HG03108 (cell line): ENCODE results near the gene NDUFS6.
A peak's percentile ranks its signal among the peaks of the same experiment; 100 is the strongest.

Experiments used
- ATAC-seq: cut with Tn5 transposase; IDR thresholded peaks from one replicate; pipeline ENCODE4 v1.9.1; 2021; ENCODE audit warnings: moderate library complexity; ENCODE audit not compliant: unreplicated experiment

NDUFS6 gene

DNA sequence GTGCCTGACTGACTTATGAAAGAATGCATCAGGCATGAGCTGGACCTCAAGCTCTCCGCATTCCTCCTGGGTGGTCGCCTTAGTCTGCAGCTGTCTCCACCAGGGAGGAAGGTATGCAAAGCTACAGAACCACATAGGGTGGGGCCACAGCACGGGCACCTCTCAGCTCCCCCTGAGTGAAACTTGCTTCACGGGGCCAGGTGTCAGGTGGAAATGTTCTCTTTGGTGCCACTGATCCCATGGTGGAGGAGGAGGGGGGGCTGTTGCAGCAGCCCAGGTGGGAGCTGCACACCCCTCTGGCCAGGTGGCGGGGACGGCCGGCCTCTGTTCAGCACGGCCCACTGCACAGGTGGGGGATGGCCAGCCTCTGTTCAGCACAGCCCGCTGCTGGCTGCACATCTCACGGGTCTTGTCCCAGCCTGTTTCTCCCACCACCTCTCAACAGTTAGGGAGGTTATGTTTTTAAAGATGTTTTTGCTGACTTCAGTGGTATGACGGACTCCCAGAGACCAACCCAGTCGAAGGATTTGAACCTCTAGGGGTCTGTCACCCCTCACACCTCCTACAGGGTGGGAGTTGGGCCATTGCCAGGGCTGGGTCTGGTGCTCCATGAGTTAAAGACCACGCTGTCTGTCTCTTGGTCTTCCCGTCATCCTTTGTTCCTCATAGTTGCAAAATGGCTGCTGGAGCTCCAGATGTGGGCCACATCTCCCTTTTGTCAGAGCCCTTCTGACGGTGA, 35.9 kb upstream of the NDUFS6 start:
- ATAC-seq = no peak

- no peak for ATAC-seq
These were observed 35.3 kb upstream of the NDUFS6 start for GRCh38 chr5:1765880-1766235.

DNA sequence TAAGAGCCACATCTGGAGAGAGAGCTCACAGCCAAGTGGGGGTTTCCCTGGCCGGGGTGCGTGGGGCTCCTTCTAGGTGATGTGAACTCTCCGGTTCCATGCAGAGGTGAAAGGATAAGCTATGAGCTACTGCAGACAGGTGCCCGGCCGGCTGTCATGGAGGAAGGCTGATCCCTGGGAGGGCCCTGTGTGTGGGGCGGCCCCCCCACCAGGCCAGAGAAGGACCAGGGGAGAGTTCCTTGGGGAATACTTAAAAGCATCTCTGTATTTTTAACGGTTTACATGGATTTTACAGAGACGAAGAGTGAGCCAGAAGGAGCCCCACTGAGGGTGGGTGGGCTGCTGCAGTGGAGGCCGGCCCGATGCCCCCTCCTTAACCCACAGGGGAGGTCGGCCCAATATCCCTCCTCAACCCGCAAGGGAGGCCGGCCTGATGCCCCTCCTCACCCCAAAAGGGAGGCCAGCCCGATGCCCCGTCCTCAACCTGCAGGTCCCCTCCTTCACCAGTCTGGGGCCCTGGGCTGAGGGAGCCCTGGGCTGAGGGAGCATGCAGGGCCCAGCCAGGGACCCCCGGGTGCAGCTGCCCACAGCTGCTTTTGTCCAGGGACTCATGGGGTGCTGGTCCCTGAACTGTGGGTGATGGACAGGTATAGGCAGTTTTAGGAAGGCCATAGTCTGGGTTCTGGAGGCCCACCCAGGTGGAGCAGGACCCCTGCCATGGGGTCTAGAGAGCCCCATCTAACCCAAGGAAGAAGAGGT, 33.5 kb upstream of the NDUFS6 start:
- ATAC-seq = no peak

GRCh38 chr5:1768283-1769000, 32.8 kb upstream of the NDUFS6 start:
- no peak for ATAC-seq

DNA sequence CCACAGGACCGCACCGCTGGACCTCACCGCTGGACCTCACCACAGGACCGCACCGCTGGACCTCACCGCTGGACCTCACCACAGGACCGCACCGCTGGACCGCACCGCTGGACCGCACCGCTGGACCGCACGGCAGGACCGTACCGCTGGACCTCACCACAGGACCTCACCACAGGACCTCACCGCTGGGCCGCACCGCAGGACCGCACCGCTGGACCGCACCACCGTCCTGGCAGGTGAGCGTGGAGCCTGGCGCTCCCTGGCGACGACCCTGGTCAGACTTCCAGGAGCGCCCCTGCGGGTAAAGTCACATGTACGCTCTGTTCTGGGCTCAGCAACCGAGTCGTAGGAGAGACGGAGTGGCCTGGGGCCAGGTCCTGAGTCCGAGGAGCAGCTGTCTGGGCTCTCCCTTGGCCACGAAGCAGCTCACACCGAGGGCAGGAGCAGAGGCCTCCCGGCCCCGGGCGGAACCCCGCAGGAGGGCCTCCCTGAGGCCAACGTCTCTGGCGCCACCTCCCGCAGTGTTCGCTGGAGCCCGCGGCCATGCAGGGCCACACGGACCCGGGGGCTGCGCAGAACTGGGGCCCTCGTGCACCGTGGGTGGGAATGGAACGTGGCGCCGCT, 32.1 kb upstream of the NDUFS6 start:
- ATAC-seq = no peak

DNA sequence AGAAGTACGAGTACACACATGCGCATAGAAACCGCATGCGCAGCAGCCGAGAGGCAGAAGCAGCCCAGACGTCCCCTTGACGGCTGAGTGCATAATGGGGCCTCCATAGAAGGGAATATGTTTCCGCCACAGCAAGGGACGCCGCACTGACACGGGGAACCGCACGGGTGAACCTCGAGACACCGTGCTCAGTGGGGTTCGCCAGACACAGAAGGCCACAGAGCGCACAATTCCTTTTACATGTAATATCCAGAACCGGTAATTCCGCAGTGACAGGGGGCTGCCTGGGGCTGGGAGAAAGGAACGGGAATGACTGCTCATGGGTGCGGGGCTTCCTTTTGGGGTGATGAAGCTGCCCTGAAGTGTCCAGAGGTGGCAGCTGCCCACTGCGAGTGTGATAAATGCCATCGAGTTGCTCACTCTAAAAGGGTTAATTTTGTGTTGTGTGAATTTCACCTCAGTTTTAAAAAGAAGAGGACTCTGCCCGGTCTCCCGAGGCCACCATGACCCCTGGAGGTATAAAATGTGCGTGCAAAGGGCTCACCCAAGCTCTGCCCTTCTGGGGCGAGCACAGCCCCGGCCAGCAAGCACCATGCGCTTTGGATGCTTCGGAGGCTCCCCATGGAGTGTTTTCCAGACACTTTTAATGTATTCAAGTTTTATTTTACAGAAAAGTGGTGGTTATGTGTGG, 31.3 kb upstream of the NDUFS6 start:
- no peak for ATAC-seq

- no peak for ATAC-seq
These were observed 30.8 kb upstream of the NDUFS6 start for GRCh38 chr5:1770443-1770802.

- no peak for ATAC-seq
These were observed 29.8 kb upstream of the NDUFS6 start for GRCh38 chr5:1771149-1772065.

DNA sequence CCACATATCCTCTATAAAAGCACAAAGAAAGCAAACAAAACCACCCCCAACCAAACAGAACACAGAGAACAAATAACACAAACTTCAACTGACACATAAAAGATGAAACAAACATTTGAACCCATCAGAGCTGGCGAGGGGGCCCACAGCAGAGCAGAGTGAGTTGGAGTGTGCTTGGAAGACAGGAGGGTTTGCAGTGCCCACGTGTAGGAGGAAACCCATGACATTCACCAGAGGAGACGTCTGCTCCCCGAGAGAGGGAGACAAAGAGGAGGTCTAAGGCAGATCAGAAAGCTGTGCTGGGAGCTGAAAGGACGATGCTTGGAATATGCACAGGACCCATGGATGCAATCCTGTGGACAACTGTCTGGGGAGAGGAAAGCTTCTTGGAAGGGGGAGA, 28.6 kb upstream of the NDUFS6 start:
- peak; percentile 74 for ATAC-seq

GRCh38 chr5:1776831-1777230, 24.4 kb upstream of the NDUFS6 start:
- no peak for ATAC-seq

DNA sequence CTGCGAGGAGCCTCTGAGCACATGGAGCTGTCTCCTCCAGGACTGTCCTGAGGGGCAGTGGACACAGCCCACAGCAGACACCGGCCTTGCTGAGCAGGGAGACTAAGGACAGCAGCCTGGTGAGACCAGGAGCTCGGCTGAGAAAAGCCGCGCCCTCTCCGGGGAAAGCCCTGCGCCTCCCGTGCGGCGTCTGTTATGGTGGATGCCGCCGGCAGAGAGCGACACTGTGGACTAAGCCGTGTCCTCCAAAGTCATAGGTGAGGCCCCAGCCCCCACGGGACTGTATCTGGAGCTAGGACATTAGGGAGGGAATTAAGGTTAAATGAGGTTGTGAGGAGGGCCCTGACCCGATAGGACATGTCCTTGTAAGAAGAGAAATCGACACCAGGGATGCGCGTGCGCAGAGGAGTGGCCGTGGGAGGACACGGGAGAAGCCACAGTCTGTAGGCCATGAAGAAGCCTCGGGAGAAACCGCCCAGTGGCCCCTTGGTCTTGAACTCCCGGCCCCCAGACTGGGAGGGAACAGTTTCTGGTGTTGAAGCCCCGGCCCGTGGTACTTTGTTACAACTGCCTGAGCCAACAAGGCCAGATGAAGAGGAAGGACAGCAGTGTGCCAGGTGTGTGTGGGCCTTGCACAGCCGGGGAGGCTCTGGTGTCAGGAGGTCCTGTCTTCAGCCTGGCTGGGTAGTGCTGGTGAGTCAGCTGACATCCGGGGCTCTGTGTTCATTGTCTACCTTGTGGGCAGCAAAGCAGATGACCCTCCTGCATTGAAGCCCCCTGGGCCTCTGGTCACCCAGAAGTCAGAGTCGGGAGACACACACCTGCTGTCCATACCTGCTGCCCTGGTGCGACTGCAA, 23.7 kb upstream of the NDUFS6 start:
- ATAC-seq = no peak

DNA sequence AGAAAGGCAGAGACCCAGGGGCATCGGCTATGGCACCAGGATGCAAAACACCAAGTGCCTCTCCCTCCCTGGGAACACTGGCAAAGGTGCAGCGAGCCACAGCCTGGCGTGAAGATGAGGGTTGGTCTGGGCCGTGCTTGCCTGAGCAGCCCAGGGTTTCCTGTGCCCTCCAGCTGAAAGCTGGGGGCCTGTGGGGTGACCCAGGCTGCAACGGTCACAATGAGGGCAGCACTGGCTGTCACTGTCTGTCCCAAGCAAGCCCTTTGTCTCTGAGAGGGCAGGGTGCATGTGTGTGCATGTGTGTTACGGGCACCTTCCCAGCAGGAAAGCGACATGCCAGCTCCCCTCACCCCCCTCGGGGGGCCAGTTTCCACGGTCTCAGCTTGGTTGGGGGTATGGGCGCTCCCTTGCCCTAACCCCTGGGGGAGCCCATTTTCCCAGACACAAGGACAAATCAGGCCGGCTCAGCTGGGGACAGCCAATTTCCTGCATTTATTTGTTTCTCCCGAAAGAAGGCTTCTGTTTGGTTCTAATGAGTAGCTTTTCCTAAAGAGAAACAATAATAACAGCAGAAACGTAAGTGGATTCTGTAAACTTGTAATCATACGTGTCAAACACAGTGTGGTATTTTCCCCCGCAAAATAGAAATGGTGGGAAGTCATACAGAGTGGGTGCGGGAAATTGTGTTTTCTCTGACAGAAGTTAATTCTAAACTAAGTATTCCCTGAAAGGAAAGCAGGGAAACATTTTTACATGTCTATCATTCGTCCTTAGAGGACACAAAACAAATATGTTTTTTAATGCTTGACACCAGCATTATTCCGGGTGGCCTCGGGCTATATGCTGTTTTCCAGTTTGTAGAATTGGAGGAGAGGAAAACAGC, 22.8 kb upstream of the NDUFS6 start:
- no peak for ATAC-seq

- no peak for ATAC-seq
These were observed 22.1 kb upstream of the NDUFS6 start for GRCh38 chr5:1779021-1779680.

DNA sequence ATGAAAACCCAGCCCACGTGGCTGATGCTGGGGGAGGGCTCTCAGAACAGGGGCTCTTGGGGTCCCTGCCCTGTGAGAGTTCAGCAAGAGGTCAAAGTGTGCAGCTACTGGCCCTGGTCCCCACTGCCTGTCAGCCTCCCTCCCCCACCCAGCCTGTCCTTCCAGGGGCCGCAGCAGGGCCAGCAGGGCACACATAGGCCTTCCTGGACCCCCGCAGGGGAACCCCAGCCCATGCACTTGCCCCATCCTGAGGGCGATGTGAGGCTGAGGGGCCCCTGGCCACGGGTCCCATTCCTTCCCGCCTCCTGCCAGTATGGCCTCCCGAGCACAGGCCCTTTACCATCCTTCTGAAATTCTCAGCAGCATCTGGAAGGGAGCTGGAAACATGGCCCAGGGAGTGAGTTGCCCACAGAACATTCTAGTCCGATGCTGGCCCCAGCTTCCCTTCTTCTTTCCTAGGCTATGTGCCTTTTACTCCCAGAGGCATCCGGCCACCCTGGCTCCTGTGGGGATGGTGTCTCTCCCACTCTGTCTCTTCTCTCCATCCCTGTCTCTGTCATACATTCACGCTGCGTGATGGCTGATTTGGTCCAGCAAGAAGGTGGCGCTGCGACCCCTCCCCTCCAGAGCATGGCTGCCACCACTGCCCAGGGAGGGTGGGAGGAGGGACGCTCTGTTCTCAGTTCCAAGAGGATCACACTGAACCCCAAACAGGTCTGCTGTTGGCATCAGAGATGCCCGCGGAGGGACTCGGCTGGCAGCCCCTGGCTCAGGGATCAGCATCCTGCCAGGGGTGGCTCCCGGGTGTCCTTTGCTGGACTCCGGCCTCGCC, 21.2 kb upstream of the NDUFS6 start:
- no peak for ATAC-seq

- ATAC-seq = no peak
These were observed 20.6 kb upstream of the NDUFS6 start for GRCh38 chr5:1780614-1780930.

DNA sequence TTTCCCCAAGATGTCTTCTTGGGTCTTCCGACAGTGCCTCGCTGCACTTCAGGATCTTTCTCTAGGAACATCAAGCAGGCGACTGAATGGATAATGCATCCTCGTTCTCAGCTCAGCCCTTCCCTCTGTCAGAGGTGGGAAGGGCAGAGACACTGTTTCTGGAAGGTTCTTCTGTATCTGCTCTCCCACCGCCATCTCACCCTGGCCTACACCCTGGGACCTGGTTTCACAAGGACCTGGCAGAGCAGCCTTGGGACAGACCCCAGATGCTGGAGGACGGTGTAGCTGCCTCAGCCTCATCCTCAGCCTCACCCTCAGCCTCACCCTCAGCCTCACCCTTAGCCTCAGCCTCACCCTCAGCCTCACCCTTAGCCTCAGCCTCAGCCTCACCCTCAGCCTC, 20.1 kb upstream of the NDUFS6 start:
- no peak for ATAC-seq
